ENCODE results near the gene TFAP2A.

GRCh38 chr6:10359581-10359980 lies 55.3 kb downstream of the TFAP2A start:
- TF ChIP-seq POLR2A (IDR thresholded peaks at IDR 0.05) (no peak), CTCF (IDR thresholded peaks at IDR 0.05) (no peak)

All from ovary (tissue), 3 donors.